ENCODE results near the gene NPTX2.

The NPTX2 gene

GRCh38 chr7:98674461-98674860, 57.4 kb downstream of the NPTX2 start:
- Mint-ChIP-seq H3K4me1 (ENCODE audit: low read depth in 2 of 2) (no peaks in the 10 kb centered on the region), H3K9me3 (peaks cover 3 to 7% of the 10 kb centered on the region in 2 donors), H3K27me3 (peaks cover 0 to 5% of the 10 kb centered on the region in 2 donors), H3K36me3 (ENCODE audit: insufficient read depth) (no peaks in the 10 kb centered on the region), H3K27ac (no peak overlapping the region), H3K4me3 (no peak overlapping the region)
- no peak for ATAC-seq (replicated peaks)
- no peak for DNase-seq

- ATAC-seq (replicated peaks) (no peak), DNase-seq (no peak)
- no peak overlapping the region for H3K4me3 Mint-ChIP-seq
- H3K4me1 Mint-ChIP-seq (ENCODE audit: low read depth in 2 of 2) = no peaks in the 10 kb centered on the region
- H3K36me3 Mint-ChIP-seq (ENCODE audit: insufficient read depth) = no peaks in the 10 kb centered on the region
- no peak overlapping the region for H3K27ac Mint-ChIP-seq
- peaks cover 3 to 7% of the 10 kb centered on the region in 2 donors for H3K9me3 Mint-ChIP-seq
- peaks cover 0 to 5% of the 10 kb centered on the region in 2 donors for H3K27me3 Mint-ChIP-seq
Observed at GRCh38 chr7:98674881-98675280, 57.8 kb downstream of the NPTX2 start.

GRCh38 chr7:98678215-98678614, 61.1 kb downstream of the NPTX2 start:
- ATAC-seq (replicated peaks) (no peak), DNase-seq (no peak)
- Mint-ChIP-seq H3K4me1 (ENCODE audit: low read depth in 2 of 2) (no peaks in the 10 kb centered on the region), H3K27ac (no peak overlapping the region), H3K9me3 (no peaks in the 10 kb centered on the region), H3K36me3 (ENCODE audit: insufficient read depth) (no peaks in the 10 kb centered on the region), H3K4me3 (no peak overlapping the region), H3K27me3 (peaks cover 0 to 22% of the 10 kb centered on the region in 2 donors)
